Measurements from ENCODE around the gene CANT1.

CANT1 gene

GRCh38 chr17:79020631-79021301 lies 11.2 kb upstream of the CANT1 start:
- no peak overlapping the region for H3K4me3 ChIP-seq (ENCODE audit: low read depth, low read length)
- no peak for TF ChIP-seq CTCF (IDR thresholded peaks at IDR 0.05; ENCODE audit: low read depth, low read length)

GRCh38 chr17:79019632-79020584 lies 10.3 kb upstream of the CANT1 start:
- peak; percentile 65 for TF ChIP-seq CTCF (IDR thresholded peaks at IDR 0.05; ENCODE audit: low read depth, low read length)
- no peak overlapping the region for H3K4me3 ChIP-seq (ENCODE audit: low read depth, low read length)

GRCh38 chr17:79019261-79019631 lies 9.7 kb upstream of the CANT1 start:
- TF ChIP-seq CTCF (IDR thresholded peaks at IDR 0.05; ENCODE audit: low read depth, low read length): no peak
- no peak overlapping the region for H3K4me3 ChIP-seq (ENCODE audit: low read depth, low read length)

GRCh38 chr17:79018370-79018695 lies 8.8 kb upstream of the CANT1 start:
- no peak for TF ChIP-seq CTCF (IDR thresholded peaks at IDR 0.05; ENCODE audit: low read depth, low read length)
- no peak overlapping the region for H3K4me3 ChIP-seq (ENCODE audit: low read depth, low read length)

GRCh38 chr17:79017546-79018369 lies 8.2 kb upstream of the CANT1 start:
- no peak overlapping the region for H3K4me3 ChIP-seq (ENCODE audit: low read depth, low read length)
- no peak for TF ChIP-seq CTCF (IDR thresholded peaks at IDR 0.05; ENCODE audit: low read depth, low read length)

- TF ChIP-seq CTCF (IDR thresholded peaks at IDR 0.05; ENCODE audit: low read depth, low read length): no peak
- no peak overlapping the region for H3K4me3 ChIP-seq (ENCODE audit: low read depth, low read length)
These were observed 4.7 kb upstream of the CANT1 start for GRCh38 chr17:79014158-79014758.
